Suppressor macrophage (primary cell): ENCODE data around the gene DPY19L2.
"Not testable (repeated sequence)": the region's sequence is repeated elsewhere in the genome, so short reads cannot be mapped to it uniquely, and the experiment has no call there.

Source experiments
- DNase-seq, 4 experiments: peaks; one replicate each; pipeline ENCODE4 v3.0.0-alpha.2; 2020 to 2022

DPY19L2 gene

DNA sequence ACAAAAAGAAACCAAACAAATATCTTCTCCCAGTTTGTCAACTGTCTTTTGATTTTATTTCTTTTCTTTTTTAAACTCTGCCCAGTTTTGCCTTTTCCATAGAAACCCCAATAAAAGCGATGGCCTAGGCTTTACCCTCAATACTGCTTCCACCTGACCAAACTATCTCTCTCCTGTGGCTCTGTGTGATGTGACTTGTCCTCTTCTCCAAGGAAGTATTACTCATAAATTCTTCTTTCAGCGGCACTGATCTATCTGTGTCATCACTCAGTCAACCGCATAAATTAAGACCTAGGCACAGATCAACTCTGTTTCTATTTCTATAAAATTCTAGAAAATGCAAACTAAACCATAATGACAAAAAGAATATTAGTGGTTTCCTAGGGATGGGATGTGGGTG, 9.8 kb downstream of the DPY19L2 start:
- DNase-seq: not testable (repeated sequence)

DNA sequence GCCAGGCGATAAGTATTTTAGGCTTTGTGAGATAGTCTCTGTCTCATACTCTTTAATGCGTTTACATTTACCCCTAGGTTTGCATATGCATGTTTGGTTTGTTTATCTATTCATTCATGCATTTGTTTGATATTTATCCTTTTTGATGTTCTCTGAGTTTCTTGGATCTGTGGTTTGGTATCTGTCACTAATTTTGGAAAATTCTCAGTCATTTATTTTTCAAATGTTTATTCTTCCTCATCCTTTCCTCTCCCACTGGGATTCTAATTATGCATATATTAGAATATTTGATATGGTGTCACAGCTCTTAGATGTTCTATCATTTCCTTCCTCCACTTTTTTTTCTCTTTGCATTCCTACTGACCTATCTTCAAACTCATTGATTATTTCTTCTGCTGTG, 11.9 kb downstream of the DPY19L2 start:
- not testable (repeated sequence) for DNase-seq

- not testable (repeated sequence) for DNase-seq
Observed at GRCh38 chr12:63655543-63656257, 12.6 kb downstream of the DPY19L2 start.

- not testable (repeated sequence) for DNase-seq
Observed at GRCh38 chr12:63654481-63654880, 13.8 kb downstream of the DPY19L2 start.

GRCh38 chr12:63649517-63649916, 18.8 kb downstream of the DPY19L2 start:
- DNase-seq: not testable (repeated sequence)

DNA sequence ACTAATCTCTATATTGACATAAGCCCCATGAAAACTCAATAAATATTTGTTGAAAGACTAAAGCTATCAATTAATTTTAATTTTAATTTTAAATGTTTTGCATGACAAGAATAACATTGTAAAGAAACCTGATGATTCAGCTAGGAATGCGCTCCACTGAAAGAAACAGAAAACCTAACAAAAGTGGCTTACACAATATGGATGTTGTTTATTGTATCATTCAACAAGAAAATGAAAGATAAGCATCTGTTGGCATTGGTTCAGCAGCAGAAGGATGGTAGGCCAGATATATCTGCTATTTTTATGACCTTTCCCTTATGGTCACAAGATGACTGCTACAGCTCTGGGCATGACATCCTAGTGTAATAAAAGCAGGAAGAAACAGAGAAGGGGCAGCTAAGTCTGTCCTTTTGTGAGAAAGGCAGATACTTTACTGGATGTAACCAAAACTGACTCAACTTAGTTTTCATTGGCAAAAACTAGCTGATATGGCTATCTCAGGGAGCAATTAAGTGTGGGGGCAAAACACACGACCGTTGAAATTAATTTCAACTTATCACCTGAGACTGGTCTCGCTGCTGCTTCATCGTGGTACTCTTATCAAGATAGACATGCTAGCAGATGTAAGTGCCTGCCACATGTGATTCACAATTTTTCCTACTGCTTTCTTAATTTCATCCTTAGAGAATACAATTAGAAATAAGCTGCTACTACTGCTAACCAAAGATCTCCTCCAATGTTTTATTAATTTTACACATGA, 24.7 kb downstream of the DPY19L2 start:
- DNase-seq: not testable (repeated sequence)

- DNase-seq: not testable (repeated sequence)
Observed at GRCh38 chr12:63624258-63624657, 44.0 kb downstream of the DPY19L2 start.

GRCh38 chr12:63615544-63615943, 52.7 kb downstream of the DPY19L2 start:
- DNase-seq: not testable (repeated sequence)

- DNase-seq: not testable (repeated sequence)
Observed at GRCh38 chr12:63611285-63611684, 57.0 kb downstream of the DPY19L2 start.

DNA sequence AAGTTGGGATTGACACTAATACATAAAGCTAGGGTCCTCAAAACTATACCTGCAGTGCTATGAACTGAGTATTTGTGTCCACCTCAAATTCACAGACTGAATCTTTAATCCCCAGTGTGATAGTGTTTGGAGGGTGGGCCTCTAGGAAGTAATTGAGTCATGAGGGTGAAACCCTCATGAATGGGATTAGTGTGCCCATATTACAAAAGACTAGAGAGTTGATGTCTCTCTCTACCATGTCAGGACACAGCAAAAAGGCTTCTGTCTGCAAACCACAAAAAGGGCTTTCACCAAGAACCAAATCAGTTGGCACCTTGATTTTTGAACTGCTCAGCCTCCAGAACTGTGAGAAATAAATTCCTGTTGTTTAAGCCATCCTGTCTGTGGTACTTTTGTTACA, 59.0 kb downstream of the DPY19L2 start:
- not testable (repeated sequence) for DNase-seq

- not testable (repeated sequence) for DNase-seq
Observed at GRCh38 chr12:63604985-63605384, 63.3 kb downstream of the DPY19L2 start.

DNA sequence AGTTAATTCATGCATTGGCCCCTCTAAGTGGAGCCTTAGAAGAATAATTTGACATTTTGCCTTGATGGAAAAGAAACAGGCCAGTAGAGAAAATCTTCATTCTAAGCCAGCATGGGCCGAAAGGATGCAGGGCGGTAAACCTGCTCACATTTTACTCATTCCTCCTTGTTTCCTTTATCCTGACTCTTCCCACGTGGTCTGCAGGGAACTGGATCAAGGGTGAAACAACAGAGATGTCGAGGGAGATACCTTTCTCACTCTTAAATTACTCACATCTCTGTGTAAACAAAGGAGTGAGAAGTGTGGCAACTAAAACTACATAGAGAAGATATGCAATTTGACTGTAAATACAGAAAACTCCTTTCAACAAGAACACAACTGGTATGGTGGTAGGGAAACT, 73.5 kb downstream of the DPY19L2 start:
- not testable (repeated sequence) for DNase-seq

GRCh38 chr12:63584426-63584825, 83.9 kb downstream of the DPY19L2 start:
- not testable (repeated sequence) for DNase-seq

DNA sequence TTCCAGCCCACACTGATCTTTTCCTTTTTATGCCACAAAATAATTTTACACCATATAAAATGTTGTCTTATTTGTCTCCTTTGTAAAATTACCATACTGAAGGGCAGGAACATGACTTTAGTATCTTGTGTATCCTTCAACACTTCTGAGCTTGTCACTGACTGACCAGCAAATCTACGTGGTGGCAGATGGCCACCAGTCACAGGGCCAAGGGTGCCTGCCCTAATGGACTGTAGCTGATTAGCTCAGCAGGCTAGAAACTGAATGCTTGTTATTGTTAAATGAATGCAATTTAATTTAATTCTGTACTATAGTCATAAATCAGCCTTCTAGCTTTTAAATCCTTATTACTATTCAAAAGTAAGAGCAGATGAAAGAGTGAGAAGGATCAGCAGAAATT, 85.0 kb downstream of the DPY19L2 start:
- DNase-seq: not testable (repeated sequence)

DNA sequence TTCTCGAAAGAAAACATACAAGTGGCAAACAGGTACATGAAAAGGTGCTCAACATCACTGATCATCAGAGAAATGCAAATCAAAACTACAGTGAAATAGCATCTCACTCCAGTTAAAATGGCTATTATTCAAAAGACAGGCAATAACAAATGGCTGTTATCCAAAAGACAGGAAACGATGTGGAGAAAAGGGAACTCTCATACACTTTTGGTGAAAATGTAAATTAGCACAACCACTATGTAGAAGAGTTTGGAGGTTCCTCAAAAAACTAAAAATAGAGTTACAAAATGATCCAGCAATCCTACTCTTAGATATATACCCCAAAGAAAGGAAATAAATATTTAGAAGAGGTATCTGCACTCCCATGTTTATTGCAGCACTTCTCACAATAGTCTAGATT, 90.7 kb downstream of the DPY19L2 start:
- peak in 2 of 4 experiments; percentile 27 to 28 for DNase-seq

- DNase-seq: not testable (repeated sequence)
Observed at GRCh38 chr12:63572038-63572437, 96.3 kb downstream of the DPY19L2 start.

DNA sequence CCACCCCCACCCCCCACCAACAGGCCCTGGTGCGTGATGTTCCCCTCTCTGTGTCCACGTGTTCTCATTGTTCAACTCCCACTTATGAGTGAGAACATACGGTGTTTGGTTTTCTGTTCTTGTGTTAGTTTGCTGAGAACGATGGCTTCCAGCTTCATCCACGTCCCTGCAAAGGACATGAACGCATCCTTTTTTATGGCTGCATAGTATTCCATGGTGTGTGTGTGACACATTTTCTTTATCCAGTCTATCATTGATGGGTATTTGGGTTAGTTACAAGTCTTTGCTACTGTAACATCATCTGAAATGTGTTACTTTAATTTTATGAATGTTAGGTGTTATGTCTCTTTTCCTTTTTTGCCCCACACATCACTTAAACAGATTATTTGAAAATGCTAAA, 109.8 kb downstream of the DPY19L2 start:
- DNase-seq: not testable (repeated sequence)

GRCh38 chr12:63551397-63551796, 116.9 kb downstream of the DPY19L2 start:
- not testable (repeated sequence) for DNase-seq

GRCh38 chr12:63549034-63549433, 119.3 kb downstream of the DPY19L2 start:
- not testable (repeated sequence) for DNase-seq

DNA sequence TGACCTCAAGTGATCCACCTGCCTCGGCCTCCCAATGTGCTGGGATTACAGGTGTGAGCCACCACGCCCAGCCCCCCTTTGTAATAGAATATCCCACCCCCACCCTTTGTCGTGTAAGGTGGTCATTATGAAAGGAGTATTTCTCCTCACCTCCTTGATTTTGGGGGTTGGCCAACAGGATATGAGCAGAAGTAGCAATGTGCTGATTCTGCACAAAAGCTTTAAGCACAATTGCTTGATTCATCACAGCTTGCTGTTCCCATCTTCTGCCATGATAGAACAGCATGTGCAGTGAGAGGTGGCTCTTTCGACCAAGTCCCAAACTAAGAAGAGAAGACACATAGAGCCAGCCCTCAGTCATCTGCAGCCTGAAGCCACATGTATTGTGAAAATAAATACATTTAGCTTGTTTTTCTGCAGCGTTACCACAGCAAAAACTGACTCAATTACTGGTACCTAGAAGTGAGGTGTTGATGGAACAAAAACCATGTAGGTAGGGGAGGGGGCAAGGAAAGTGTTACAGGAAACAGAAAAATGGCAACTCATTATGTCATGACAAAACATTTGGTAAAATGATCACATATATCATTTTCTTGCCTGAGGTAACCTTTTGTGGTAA, 122.9 kb downstream of the DPY19L2 start:
- DNase-seq: not testable (repeated sequence)

DNA sequence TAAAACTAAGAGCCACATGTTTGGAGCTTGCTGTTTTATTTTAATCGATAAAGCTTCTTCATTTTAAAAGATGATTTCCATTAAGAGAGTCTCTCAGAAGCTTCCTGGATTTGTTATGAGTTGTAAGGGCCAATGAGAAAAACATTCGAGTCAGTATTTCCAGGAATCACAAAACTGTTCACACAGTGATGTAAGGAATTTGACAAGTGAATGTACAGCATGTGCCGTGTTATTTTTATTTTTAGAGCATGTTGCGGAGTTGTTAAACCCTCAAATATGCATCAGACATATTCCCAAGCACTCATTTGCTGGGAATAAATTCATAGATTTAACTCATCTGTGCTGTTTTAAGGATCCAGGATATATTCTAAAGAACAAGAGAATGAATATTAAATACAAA, 129.6 kb downstream of the DPY19L2 start:
- not testable (repeated sequence) for DNase-seq

- DNase-seq: not testable (repeated sequence)
Observed at GRCh38 chr12:63537838-63538237, 130.5 kb downstream of the DPY19L2 start.

DNA sequence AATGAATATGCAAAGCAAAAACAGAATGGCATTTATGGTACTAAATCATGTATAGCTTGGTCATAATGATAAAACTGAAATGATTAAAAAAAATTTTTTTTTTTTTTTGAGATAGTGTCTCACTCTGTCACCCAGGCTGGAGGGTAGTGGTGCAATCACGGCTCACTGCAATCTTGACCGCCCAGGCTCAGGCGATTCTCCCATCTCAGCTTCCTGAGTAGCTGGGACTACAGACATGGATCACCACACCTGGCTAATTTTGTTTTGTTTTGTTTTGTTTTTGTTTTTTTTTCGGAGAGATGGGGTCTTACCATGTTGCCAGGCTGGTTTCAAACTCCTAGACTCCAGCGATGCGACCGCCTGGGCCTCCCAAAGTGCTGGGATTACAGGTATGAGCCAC, 138.7 kb downstream of the DPY19L2 start:
- DNase-seq: not testable (repeated sequence)
